NCI-H524 treated with DMSO at 0.1 percent for 48 hours (cell line): ENCODE results near the gene RFWD3.
"Not testable (repeated sequence)": the region's sequence is repeated elsewhere in the genome, so short reads cannot be mapped to it uniquely, and the experiment has no call there.

Experiments used
- DNase-seq: peaks from one replicate; lab custom pipeline; 2025; lab: John Stamatoyannopoulos, UW

RFWD3 gene

GRCh38 chr16:74666010-74666421, 661 bp downstream of the RFWD3 start:
- no peak for DNase-seq

- no peak for DNase-seq
Measured at GRCh38 chr16:74661064-74661463, 5.6 kb downstream of the RFWD3 start.

GRCh38 chr16:74660383-74660782, 6.3 kb downstream of the RFWD3 start:
- DNase-seq, result no peak

GRCh38 chr16:74659041-74659440, 7.6 kb downstream of the RFWD3 start:
- DNase-seq, result no peak

GRCh38 chr16:74657870-74658642, 8.6 kb downstream of the RFWD3 start:
- no peak for DNase-seq

GRCh38 chr16:74654536-74655050, 12.1 kb downstream of the RFWD3 start:
- no peak for DNase-seq

GRCh38 chr16:74652883-74653282, 13.8 kb downstream of the RFWD3 start:
- DNase-seq, result not testable (repeated sequence)

GRCh38 chr16:74652249-74652648, 14.4 kb downstream of the RFWD3 start:
- DNase-seq, result no peak

- DNase-seq, result no peak
Measured at GRCh38 chr16:74651841-74652240, 14.8 kb downstream of the RFWD3 start.

GRCh38 chr16:74650966-74651567, 15.6 kb downstream of the RFWD3 start:
- no peak for DNase-seq

- no peak for DNase-seq
Measured at GRCh38 chr16:74649839-74650504, 16.7 kb downstream of the RFWD3 start.

GRCh38 chr16:74641969-74642368, 24.7 kb downstream of the RFWD3 start:
- no peak for DNase-seq

GRCh38 chr16:74637742-74638453, 28.8 kb downstream of the RFWD3 start:
- no peak for DNase-seq

- no peak for DNase-seq
Measured at GRCh38 chr16:74635303-74635702, 31.4 kb downstream of the RFWD3 start.

- no peak for DNase-seq
Measured at GRCh38 chr16:74633686-74634085, 33.0 kb downstream of the RFWD3 start.

- no peak for DNase-seq
Measured at GRCh38 chr16:74627506-74628220, 39.0 kb downstream of the RFWD3 start.

GRCh38 chr16:74626741-74627416, 39.8 kb downstream of the RFWD3 start:
- no peak for DNase-seq

GRCh38 chr16:74625500-74626350, 41.0 kb downstream of the RFWD3 start:
- DNase-seq, result no peak

GRCh38 chr16:74623839-74624235, 42.8 kb downstream of the RFWD3 start:
- DNase-seq, result no peak

GRCh38 chr16:74623214-74623838, 43.4 kb downstream of the RFWD3 start:
- no peak for DNase-seq
